GM18517 (cell line): ENCODE results near the gene HAP1.
"Not testable (repeated sequence)": the region's sequence is repeated elsewhere in the genome, so short reads cannot be mapped to it uniquely, and the experiment has no call there.

Experiments
- ATAC-seq: cut with Tn5 transposase; IDR thresholded peaks from one replicate; pipeline ENCODE4 v1.9.1; 2021; ENCODE audit warnings: mild to moderate bottlenecking, moderate library complexity; ENCODE audit not compliant: unreplicated experiment

The HAP1 gene

DNA sequence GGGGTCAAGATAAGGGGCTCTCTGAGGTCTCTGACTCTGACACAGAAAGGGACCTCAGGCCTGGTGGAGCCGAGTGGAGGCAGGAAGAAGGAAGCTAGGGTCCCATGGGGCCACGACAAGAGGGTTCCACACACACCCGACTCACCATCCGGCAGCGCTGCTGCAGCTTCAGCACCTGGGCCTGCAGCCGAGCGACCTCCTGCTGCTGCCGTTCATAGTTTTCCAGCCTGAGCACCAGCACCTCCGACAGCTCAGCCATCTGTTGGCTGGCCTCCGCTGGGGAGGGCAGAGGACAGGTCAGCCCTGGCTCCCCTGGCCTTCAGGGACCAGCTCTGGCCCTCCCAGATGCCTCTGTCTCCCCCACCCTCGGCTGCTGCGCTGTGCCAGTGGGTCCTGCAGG, 6.4 kb downstream of the HAP1 start:
- ATAC-seq: no peak

DNA sequence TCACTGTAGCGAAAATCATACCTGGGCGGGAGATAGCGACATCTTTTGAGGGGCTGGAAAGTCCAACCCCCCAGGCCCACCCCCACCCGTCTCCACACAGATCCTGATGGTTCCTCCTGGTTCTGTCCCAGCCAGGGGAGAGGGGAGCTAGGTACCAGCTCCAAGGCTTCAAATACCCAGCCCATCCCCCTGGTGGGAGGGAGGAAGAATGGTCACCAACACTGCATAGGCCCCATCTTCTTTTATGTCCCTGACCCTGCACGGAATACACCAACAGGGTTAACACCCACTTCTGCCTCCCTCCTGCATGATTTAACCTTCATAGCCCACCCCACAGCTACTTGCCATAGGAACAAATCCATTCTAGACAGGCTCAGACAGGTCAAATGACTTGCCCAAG, 9.3 kb downstream of the HAP1 start:
- no peak for ATAC-seq

DNA sequence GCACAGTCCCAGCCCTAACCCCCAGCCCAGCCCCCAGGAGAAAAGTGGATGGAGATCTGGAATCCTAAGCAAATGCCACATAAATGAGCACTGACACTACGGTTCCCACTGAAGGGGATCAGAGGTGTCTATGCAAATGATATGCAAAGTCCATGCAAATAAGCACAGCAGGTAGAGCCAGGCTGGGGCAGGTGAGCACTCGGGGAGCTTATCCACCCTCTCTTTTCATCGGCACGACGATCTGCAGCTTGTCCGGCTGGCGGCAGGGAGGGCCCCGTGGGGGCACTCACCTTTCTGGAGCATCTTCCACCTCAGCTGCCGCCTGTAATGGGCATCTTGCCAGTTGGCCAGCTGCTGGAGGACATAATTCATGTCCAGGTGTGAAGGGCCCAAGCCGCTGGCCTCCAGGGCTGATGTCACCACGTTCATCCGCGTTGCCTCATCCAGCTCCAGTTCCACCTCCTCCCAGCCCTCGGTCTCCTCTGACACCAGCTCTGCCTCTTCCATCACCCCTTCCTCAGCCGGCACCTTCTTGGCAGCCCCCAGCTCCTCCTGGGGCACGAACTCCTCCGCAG, 9.9 kb downstream of the HAP1 start:
- no peak for ATAC-seq

DNA sequence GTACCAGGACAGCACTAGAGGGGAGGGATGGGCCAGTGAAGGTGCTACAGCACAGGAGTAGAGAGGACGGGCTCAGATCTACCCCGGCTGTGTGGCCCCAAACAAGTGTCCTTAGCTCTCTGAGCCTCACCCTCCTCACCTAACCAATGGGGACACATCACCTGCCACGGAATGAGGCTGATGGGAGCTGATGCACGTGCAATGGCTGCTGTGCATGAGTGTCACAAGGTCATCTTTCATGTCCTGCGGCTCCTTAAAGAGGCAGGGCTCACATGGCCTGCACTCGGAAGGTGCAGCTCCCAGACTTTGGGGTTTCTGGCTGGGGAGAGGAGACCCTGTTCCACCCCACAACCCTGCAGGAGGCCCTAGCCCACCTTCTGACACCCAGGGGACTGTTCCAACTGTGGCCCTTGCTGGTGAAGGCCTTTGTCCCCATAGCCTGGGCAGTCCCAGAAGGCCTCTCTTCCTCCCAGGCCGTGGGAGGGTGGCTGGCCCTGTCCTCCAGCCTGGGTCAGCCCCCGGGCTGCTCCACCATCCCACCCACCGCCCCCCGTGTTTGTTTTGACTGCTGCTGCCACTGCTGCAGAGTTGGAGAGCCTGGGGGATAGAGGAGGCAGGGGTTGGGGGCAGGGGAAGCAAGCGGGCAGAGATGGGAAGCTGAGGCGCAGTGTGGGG, 10.5 kb downstream of the HAP1 start:
- no peak for ATAC-seq

DNA sequence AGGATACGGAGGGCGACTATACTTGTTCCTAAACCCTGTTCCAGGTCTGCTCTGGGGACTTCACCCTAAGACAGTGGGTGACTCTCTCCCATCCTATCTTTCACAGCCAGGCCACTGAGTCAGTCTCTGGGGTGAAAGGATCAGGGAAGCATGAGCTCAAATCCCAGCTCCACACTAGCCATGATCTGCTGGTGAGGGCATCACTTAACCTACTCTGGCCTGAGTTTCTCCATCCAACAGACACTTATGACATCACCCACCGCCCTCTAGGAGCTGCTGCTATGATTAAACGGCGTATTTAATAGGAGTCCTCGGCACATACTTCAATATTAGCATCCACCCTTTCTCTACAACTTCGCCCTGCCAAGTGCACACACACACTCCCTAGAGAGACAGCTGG, 12.2 kb downstream of the HAP1 start:
- ATAC-seq: no peak

DNA sequence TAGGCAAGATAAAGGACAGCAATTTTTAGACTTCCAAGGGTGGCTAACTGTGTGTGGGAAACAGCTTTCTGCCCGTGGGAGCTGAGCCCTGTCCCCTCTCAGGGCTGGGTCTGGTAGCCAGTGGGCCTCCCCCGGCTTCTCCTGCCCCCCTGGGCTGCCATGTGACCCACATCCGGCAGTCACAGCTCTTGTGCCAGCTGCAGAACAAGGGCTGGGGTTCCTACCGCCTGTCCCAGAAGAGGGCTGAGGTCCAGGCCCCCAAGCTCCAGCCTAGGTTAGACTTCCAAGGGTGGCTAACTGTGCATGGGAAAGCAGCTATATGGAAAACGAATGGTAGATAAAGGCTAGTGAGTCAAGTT, 16.2 kb downstream of the HAP1 start:
- ATAC-seq: no peak

DNA sequence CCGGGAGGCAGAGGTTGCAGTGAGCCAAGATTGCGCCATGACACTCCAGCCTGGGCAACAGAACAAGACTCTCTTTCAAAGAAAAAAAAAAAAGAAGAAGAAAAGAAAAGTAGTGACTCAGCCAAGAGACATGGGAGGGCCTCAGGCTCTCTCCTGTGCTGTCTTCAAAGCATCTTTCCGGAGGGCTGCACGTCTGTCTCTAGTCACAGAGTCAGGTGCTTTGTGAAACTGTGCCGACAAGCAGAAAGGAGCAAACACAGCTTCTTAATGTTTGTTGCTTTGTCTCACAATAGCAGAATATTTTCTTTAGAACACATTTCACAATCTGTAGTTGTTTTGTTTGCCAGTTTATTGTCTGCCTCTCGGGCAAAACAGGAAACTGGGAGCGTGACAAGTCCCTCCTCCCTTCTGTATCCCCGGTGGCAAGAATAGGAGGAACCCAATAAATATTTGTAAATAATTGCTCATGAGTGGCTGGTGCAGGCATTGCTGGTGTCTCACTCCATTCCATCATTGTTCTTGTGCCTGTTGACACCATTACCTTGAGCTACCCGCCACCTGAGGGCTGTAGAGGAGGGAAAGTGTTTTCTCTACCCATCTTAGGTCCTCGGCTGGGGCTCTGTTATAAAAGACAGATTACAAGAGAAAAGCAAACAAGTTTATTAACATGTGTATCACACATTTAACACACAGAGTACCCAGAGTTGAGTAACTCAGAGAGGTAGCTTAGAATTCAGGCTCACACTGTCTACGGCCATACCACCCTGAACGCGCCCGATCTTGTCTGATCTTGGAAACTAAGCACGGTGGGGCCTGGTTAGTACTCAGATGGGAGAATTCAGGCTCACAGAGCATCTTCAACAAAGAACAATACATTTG, 16.8 kb downstream of the HAP1 start:
- ATAC-seq: no peak

DNA sequence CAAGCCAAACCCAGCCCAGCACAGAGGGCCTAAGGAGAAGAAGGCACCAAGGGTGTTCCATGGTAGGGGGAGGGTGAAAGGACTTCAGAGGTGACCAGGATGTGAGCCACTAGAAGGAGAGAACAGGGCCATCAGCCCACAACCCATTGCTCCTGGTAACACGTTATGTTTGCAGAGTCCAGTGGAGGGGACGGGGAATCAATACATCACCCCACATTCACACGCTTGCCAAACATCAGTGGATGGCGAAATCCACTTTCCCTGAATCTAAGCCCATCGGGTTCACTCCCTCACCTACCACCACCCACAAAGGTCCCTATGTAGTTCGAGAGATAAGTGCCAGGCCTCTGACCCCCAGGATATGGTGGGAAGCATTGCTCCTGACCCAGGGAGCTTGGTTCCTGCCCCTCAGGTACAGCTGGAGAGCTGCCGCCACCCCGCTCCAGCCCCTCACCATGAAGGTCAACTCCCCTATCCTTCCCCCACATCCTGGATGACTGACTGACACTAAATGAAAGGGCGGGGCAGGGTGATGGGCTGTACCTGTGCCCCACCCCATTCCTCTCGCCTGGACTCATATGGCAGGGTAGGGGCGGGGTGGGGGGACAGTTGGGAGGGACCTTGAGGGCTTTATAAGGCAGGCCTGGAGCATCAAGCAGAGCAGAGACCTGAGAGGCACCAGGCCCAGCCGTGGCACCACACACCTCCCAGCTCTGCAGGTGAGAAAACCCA, 22.6 kb downstream of the HAP1 start, which contains the start of gene GAST:
Gene GAST (plus strand): TSS at position 663 of the 732 bp plus-strand sequence. CDS start 3,106 bp downstream, outside the sequence.
- no peak for ATAC-seq

DNA sequence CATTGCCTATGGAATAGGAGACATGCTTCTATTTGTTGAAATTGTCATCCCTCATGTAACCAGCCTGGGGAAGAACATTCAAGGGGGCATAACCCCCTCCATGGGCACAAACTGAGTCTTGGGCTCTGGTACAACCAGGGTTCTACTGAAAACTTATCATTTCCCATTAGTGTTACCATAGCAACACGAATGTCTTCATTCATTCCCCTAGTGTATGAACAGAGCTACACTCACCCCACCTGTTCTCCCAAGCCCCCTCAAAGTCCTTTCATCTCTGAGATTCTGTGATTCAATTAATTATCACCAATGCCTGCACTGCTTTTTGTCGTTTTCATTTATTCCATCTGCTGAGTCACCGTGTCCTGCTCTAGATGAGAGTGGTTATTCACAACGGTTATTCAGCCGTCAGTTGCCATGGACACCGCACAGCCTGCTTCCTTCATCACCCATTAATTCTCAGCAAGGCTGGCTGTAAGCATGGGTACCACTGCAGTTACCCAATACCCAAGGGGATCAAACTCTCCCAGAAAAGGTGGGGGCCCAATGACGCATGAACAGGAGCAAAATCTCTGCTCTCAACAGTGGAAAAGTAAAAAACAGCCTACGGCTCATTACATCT, 23.9 kb downstream of the HAP1 start:
- ATAC-seq: no peak

DNA sequence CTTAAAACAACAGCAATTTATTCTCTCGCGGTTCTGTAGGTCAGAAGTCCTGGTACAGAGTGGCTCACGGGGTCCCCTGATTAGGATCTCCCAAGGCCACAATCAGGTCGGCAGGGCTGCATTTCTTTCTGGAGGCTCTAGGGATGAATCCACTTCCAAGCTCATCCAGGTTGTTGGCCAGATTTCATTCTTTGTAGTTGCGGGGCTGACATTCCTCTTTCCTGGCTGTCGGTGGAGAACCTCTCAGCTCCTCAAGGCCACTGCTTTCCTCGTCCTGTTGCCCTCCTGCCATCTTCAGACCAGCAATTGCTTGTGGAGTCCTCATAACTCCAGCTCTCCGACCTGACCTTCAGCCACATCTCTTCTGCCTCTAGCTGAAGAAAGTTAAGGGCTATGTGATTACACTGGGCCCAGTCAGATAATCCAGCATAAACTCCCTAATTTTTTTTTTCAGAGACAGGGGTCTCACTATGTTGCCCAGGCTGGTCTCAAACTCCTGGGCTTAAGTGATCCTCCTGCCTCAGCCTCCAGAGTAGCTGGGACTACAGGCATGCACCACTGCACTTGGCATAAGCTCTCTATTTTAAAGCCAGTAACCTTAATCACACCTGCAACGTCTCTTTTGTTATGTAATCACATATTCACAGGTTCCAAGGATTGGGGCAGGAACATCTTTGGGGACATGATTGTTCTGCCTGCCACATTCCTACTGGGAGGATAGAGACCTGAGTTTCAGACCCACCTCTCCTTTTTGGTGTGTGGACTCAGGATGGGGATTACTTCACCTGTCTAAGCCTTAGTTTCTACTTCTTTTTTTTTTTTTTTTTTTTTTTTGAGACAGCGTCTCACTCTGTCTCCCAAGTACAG, 26.4 kb downstream of the HAP1 start:
- no peak for ATAC-seq

DNA sequence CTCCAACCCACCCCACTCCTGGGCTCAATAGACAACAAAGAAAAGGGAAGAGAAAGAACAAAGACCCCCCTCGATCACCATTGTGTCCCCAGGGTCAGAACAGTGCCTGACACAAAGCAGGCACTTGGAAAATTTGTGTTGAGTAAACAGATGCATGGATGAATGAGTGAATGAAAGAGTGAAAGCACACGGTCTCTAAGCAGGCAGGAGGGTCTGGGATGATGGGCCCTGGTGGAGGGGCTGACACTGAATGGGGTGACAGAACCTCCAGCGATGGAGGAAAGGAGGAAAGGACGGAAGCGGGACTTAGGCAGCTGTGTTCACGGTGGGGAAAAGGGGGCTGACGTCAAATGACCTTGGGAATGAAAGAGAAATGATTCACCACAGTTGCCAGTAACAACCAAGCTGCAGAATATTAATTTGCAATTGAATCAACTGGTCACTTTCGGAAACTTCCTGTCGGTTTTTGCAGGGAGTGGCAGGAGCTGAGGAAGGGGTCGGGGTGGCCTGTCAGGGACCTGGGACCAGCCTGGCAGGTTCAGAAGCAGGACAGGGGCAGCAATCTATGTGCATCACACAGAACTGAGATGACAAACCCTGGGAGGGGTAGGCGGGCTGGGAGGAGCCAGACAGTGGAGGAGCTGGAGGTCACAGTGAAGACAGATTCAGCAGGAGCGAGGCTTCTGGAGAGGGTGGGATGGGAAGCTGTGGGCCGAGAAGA, 29.0 kb downstream of the HAP1 start:
- ATAC-seq: no peak

DNA sequence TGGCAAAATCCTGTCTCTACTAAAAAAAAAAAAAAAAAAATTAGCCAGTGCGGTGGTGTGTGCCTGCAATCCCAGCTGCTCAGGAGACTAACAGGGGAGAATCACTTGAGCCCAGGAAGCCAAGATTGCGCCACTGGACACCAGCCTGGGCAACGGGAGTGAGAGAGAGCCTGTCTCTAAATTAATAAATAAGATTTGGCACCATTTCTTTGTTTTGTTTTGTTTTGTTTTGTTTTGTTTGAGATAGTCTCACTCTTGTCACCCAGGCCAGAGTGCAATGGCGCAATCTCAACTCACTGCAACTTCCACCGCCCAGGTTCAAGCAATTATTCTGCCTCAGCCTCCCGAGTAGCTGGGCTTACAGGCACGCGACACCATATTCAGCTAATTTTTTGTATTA, 31.7 kb downstream of the HAP1 start:
- no peak for ATAC-seq

DNA sequence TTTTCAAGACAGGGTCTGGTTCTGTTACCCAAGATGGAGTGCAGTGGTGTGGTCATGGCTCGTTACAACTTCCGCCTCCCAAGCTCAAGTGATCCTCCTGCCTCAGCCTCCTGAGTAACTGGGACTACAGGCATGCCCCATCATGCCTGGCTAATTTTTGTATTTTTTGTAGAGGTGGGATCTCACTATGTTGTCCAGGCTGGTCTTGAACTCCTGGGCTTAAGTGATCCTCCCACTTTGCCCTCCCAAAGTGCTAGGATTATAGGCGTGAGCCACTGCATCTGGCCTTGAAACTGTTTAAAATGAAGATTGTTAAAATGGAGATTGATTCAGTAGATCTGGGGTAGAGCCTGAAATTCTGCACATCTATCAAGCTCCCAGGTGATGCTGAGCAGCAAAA, 33.6 kb downstream of the HAP1 start:
- not testable (repeated sequence) for ATAC-seq

DNA sequence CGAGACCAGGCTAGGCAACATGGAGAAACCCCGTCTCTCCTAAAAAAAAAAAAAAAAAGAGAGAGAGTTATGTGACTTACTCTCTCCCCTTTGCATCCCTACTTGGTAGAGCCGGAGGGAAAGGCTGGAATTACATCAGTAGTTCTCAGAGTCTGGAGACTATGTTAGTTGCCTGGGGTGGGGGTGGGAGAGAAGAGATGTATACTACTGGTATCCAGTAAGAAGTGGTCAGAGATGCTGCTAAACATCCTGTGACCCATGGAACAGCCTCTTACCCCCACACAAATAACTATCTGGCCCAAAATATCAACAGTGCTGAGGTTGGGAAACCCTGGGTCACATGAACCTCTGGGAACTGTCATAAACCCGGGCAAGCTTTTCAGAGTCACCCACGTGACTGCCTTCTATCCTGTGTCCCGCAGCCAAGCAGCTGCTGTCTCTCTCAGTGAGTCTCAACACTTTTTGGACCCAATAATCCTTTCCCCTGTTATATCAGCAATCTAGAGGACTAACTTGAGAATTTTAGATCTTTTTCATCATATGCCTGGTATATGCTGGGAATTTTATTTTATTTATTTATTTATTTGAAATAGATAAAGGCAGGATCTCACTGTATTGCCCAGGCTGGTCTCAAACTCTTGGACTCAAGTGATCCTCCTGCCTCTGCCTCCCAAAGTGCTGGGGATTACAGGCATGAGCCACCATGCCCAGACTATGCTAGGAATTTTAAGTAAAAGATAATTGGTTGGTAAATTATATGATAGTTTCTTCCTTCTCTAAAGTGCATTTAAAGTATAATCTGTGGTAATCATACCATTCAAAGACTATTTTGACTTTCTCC, 37.1 kb downstream of the HAP1 start:
- ATAC-seq: no peak

DNA sequence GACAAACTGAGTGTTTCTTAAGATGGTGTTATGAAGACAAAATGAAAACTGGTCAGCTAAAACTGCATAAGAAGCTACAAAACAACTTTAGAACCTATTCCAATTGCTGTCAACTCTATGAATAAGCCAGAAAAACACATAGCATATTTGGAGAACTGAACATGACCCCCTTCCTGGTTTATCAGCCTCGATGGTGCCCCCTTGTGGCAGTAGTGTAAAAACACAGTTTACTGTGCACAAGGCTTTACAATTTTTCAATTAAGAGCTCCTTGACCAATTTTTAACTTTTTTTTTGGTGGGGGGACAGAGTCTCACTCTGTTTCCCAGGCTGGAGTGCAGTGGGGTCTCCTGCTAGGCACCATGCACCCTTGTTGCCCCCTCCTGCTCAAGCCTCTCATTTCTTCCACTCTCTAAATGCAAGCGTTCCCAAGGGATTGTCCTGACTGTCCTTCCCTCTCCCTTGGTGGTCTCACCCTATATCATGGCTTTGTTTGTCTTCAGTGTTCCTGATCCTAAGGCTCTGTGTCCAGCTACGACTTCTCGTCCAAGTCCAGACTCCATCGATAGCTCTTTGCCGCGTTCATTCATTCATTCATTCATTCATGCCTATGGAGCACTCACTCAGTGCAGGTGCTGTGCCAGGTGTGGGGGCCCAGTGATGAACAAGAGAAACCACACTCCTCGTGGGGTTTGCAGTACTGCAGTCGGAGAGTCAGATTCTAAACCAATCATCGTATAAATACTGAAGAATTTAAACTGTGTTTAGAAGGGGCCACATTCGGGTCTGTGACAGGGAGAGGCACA, 38.3 kb downstream of the HAP1 start:
- ATAC-seq: no peak

DNA sequence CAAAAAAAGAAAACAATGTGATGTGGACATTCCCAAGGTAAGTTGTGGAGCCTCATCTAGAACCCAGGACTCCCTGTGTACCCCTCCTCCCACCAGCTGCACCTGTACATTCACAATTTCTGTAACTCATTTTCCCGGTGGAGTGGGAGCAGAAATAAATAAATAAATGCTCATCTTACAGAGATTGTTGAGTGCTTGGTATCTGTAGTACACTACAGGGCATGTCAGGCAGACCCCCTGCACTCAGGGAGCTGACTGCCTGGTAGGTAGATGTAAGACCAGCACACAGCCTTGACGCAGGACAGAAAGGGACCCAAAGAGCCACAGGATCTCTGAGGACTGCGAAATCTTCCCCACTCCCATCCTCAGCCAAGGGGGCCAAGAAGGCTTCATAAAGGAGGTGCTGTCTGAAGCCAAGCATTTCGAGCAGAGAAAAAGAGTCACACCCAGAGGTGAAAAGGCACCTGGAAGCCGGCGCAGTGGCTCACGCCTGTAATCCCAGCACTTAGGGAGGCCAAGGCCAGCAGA, 39.2 kb downstream of the HAP1 start:
- no peak for ATAC-seq
